Parathyroid adenoma (tissue), 2 donors: ENCODE data around the gene ANK2.

ENCODE experiments used
- H2AFZ ChIP-seq: fragments of 300-600 bp; sonication (generic); one replicate; pipeline ENCODE4 v1.7.0; 2017; ENCODE audit warnings: antibody characterized with exemption, mild to moderate bottlenecking
- H3K27ac ChIP-seq: fragments of 300-600 bp; sonication (generic); one replicate; pipeline ENCODE4 v1.7.0; 2017
- H3K27me3 ChIP-seq: fragments of 300-600 bp; sonication (generic); one replicate; pipeline ENCODE4 v1.7.0; 2017; ENCODE audit warnings: low read length; ENCODE audit not compliant: control insufficient read depth, insufficient read depth
- H3K36me3 ChIP-seq: fragments of 300-600 bp; sonication (generic); one replicate; pipeline ENCODE4 v1.7.0; 2017; ENCODE audit warnings: low read length; ENCODE audit not compliant: control insufficient read depth, insufficient read depth
- H3K4me1 ChIP-seq: fragments of 300-600 bp; sonication (generic); one replicate; pipeline ENCODE4 v1.7.0; 2017; ENCODE audit warnings: control low read depth
- H3K4me2 ChIP-seq: fragments of 300-600 bp; sonication (generic); one replicate; pipeline ENCODE4 v1.7.0; 2017; ENCODE audit warnings: low read length
- H3K4me3 ChIP-seq: fragments of 300-600 bp; sonication (generic); one replicate; pipeline ENCODE4 v1.7.0; 2017; ENCODE audit warnings: low read depth, low read length
- H3K79me2 ChIP-seq: fragments of 300-600 bp; sonication (generic); one replicate; pipeline ENCODE4 v1.7.0; 2017; ENCODE audit warnings: control low read depth
- H3K9ac ChIP-seq: fragments of 300-600 bp; sonication (generic); one replicate; pipeline ENCODE4 v1.7.0; 2017; ENCODE audit warnings: mild to moderate bottlenecking
- H3K9me3 ChIP-seq: fragments of 300-600 bp; sonication (generic); one replicate; pipeline ENCODE4 v1.7.0; 2017; ENCODE audit warnings: low read length; ENCODE audit not compliant: control insufficient read depth
- TF ChIP-seq, protein P1 (sequence below): fragments of 300-600 bp; sonication (generic); IDR thresholded peaks from one replicate; pipeline ENCODE4 v1.7.0; 2017; ENCODE audit warnings: antibody characterized with exemption, mild to moderate bottlenecking
- donor health status: primary hyperparathyroidism.

Gene ANK2

DNA sequence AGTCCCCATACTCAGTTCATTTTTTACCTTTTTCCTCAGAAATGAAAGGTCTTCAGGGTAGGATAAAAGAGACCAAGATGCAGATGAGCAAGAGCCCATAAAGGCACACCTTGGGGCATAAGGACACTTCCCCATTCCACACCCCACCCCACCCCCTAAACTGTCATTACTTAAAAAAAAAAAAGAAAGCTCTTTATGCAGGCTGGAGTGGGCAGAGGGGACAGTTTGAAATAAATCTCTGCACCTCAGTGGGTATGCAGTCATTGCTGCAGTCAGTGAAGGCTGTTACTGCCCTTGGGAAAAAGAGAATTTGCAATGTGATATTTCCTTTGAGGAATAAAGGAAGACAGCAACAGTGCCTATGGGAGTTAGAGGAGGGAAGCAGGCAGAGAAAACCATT lies 137.5 kb downstream of the ANK2 start:
- H3K27ac ChIP-seq: no peak overlapping the region
- TF ChIP-seq, protein P1, sequence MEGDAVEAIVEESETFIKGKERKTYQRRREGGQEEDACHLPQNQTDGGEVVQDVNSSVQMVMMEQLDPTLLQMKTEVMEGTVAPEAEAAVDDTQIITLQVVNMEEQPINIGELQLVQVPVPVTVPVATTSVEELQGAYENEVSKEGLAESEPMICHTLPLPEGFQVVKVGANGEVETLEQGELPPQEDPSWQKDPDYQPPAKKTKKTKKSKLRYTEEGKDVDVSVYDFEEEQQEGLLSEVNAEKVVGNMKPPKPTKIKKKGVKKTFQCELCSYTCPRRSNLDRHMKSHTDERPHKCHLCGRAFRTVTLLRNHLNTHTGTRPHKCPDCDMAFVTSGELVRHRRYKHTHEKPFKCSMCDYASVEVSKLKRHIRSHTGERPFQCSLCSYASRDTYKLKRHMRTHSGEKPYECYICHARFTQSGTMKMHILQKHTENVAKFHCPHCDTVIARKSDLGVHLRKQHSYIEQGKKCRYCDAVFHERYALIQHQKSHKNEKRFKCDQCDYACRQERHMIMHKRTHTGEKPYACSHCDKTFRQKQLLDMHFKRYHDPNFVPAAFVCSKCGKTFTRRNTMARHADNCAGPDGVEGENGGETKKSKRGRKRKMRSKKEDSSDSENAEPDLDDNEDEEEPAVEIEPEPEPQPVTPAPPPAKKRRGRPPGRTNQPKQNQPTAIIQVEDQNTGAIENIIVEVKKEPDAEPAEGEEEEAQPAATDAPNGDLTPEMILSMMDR: no peak
- H3K79me2 ChIP-seq: no peaks in the 10 kb centered on the region
- no peak overlapping the region for H3K9ac ChIP-seq
- H3K9me3 ChIP-seq: no peaks in the 10 kb centered on the region
- H3K4me2 ChIP-seq: no peak overlapping the region
- H3K27me3 ChIP-seq: no peaks in the 10 kb centered on the region
- no peaks in the 10 kb centered on the region for H3K36me3 ChIP-seq
- H3K4me3 ChIP-seq: no peak overlapping the region
- H2AFZ ChIP-seq: no peak overlapping the region
- H3K4me1 ChIP-seq: no peaks in the 10 kb centered on the region

DNA sequence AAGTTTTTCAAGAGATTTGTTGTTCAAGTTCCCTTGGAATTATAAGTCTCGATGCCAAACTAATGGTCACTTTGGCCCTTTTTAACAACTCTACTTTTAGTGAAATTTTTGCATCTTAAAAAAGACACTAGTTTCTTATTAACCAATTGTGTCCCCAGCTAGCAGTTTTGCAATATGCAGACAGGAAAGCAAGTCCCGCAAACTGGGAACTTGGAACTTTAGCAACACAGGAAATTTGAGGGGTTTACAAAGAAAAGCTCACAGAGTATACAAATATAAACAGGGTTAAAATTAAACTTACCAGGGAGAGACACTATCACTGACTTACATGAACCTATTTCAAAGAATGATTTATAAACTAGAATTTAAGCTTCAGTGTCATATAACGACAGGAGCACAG lies 137.9 kb downstream of the ANK2 start:
- Histone ChIP-seq H2AFZ (no peak overlapping the region), H3K4me2 (no peak overlapping the region), H3K36me3 (no peaks in the 10 kb centered on the region), H3K79me2 (no peaks in the 10 kb centered on the region), H3K9ac (no peak overlapping the region), H3K27ac (no peak overlapping the region), H3K27me3 (no peaks in the 10 kb centered on the region), H3K4me3 (no peak overlapping the region), H3K9me3 (no peaks in the 10 kb centered on the region), H3K4me1 (no peaks in the 10 kb centered on the region)
- TF ChIP-seq, protein P1: no peak

- Histone ChIP-seq H3K4me1 (no peaks in the 10 kb centered on the region), H3K4me3 (no peak overlapping the region), H3K27me3 (no peaks in the 10 kb centered on the region), H3K9ac (no peak overlapping the region), H3K36me3 (no peaks in the 10 kb centered on the region), H3K4me2 (no peak overlapping the region), H3K27ac (no peak overlapping the region), H3K79me2 (no peaks in the 10 kb centered on the region), H3K9me3 (no peaks in the 10 kb centered on the region), H2AFZ (no peak overlapping the region)
- TF ChIP-seq, protein P1: no peak
Measured at GRCh38 chr4:113189546-113189945, 140.1 kb downstream of the ANK2 start.

DNA sequence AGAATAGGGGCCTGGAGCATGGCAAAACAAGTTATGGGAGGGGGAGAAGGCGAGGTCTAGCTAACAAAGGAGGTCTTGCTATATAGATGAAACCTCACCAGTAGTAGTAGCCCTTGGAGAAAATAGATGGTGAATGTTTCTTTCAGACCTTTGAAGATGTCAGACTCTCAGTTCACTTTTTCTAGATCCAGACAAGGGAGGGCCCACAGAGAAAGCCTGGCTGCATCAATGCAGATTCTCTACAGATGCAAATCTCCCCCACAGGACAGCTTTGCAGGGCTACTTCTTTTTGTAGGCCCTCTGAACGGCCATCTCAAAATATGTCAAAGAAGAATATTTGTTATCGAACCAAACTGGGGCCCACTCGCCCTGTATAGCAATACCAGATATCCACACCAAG lies 159.7 kb downstream of the ANK2 start:
- Histone ChIP-seq H3K79me2 (no peaks in the 10 kb centered on the region), H3K4me1 (no peaks in the 10 kb centered on the region), H3K9me3 (no peaks in the 10 kb centered on the region), H3K27me3 (no peaks in the 10 kb centered on the region), H3K4me3 (no peak overlapping the region), H3K36me3 (no peaks in the 10 kb centered on the region), H2AFZ (no peak overlapping the region), H3K4me2 (no peak overlapping the region), H3K9ac (no peak overlapping the region), H3K27ac (no peak overlapping the region)
- TF ChIP-seq, protein P1: no peak

- no peak overlapping the region for H3K4me2 ChIP-seq
- no peaks in the 10 kb centered on the region for H3K36me3 ChIP-seq
- no peaks in the 10 kb centered on the region for H3K4me1 ChIP-seq
- no peak overlapping the region for H2AFZ ChIP-seq
- no peaks in the 10 kb centered on the region for H3K9me3 ChIP-seq
- no peak overlapping the region for H3K27ac ChIP-seq
- H3K9ac ChIP-seq: no peak overlapping the region
- TF ChIP-seq, protein P1: no peak
- H3K27me3 ChIP-seq: no peaks in the 10 kb centered on the region
- no peak overlapping the region for H3K4me3 ChIP-seq
- H3K79me2 ChIP-seq: no peaks in the 10 kb centered on the region
Measured at GRCh38 chr4:113209652-113210320, 160.3 kb downstream of the ANK2 start.
